HG03025 (cell line): ENCODE measurements around the gene DSP.
A peak's percentile ranks its signal among the peaks of the same experiment; 100 is the strongest.

Experiments used
- ATAC-seq: cut with Tn5 transposase; IDR thresholded peaks from one replicate; pipeline ENCODE4 v1.9.1; 2021; ENCODE audit warnings: mild to moderate bottlenecking, moderate library complexity; ENCODE audit not compliant: unreplicated experiment, low FRiP score

Gene DSP

DNA sequence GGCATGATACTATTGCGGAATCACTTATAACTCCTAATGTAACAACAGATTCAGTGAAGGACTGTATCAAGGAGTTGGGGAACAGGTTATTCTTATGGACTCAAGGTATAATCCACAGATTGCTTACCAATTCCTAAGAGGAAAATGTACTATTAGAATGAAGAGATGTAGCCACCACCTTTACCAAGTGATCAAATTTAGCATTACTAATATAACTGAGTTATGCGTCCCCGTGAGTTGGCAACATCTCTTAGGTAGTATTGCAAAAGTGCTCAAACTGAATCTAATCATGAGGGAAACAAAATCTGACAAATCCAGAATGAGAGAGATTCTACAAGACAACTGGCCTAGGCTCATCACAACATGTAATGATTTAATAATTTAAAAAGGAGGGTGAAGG is 47.8 kb downstream of the DSP start:
- ATAC-seq, result no peak

DNA sequence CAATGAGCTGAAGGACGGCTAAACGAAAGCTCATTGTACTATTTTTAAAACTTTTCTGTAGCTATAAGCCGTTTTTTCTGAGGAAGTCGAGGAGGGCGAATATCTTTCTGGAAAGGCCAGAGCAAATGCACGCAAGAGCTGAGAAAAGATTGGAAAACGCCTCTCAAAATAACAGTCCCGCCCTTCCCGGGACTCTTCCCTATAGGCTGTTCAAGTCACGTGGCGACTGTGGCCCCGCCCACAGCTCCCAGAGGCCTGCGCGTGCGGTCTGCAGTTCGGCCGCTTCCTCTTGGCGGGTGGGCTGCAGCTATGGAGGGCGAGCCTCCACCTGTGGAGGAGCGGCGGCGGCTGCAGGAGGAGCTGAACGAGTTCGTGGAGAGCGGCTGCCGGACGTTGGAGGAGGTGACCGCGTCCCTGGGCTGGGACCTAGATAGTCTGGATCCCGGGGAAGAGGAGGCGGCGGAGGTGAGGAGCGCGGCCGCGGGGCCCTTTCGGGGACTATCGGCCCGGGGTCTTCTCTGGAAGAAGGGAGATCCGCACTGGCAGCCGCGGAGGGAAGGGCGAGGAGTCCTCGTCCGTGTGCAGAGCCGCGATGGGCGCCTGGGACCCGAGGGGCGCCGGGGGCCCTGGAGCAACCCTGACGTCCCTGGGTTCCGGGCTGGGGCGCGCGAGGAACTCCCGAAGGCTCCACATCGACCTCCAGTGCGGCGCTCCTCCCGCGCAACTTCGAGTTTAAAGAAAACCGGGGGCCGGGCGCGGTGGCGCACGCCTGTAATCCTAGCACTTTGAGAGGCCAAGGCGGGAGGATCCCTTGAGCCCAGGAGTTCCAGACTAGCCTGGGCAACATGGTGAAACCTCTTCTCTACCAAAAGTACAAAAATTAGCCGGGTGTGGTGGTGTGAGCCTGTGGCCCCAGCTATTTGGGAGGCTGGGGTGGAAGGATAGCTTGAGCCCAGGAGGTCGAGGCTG is 48.8 kb downstream of the DSP start, which contains the start of gene SNRNP48:
SNRNP48 (plus strand) TSS at position 250 of the 969 bp plus-strand sequence; CDS start at position 310, 60 bp downstream.
- ATAC-seq, result peak; percentile 100

DNA sequence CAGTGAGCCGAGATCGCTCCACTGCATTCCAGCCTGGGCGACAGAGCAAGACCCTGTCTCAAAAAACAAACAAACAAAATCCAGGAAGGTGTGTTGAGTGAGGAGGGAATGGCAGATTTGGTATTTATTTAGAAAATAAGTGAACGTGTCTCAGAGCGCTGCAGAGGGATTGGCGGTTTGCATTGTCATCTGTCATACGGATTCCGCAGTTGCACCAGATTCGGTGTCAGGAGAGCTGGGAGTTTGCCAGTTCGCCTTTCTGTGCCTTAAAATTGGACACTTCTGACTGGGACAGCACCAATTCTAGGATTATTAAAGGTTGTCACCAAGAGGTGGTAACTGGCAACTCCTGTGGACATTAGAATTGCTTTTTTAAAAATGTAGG is 49.4 kb downstream of the DSP start:
- no peak for ATAC-seq

DNA sequence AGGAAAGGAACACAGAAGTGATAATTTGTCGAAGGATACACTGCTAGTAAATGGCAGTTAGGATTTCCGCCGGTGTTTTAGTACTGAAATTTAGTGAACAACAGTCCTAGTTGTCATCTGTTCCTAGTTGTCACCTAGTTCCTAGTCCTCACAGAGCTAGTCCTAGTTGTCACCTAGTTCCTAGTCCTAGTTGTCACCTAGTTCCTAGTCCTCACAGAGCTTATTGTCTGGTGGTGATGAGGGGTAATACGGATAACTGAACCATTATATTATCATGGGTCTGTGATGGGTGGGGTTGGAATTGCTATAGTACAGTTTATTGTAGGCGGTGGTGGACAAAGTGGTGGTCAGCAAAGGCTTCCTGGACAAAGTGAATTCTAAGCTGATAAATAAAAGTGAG is 50.3 kb downstream of the DSP start:
- no peak for ATAC-seq

DNA sequence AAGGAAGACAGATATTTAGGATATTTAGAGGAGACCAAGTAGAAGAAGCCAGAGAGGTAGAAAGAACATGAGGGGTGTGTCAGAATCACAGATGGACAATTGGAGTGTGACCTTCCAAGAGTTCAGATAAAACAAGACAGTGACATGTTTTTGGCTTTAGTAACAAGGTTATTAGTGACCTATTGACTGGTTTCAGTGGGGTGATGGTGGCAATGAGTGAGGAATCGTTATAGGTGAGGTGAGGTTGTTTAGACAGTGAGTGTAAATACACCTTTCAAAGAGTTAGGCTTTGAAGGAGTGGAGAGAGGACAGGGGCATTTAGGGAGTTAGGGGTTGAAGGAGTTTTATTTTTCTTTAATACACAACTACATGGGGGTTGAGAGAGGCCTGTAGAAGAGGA is 51.8 kb downstream of the DSP start:
- no peak for ATAC-seq

DNA sequence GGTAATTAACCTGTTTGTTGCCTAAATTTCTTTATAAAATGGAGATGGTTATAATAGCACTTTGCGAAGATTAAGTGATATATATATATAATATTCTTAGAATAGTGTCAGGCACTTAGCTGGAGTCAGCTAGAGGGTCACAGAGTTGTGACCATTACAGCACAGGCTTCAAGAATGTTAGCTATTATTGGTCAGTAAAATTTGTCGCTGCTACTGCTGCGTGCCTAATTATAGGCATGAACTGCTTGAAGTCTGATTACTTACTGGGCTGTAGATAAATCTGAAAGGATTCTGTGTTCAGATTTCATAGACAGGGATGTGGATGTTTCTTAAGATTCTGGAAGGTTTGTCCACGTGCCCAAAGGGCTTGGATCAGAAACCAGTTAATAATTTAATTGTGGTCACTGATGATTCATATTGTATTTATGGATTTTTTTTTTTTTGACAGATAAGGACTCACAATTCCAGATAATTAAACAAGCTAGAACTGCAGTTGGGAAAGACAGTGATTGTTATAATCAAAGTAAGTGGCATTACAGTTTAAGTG is 53.2 kb downstream of the DSP start:
- ATAC-seq, result no peak

DNA sequence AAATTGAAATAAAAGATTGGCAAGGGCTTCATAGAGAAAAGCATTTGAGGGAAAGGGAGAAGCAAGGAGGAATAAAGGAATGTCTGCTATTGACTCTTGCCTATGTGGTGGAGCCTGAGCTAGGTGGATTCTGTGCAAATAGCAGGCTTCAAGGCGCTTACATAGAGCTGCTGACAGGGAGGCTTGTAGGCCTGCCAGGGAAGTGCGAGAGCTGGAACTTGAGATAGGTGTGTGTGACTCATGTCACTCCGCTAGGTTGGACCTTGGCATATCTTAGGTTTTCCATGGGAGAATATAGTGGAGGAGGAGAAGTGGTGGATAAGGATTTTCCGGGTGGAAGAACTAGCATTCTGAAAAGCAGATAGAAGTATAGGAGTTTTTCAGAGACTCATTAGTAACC is 62.5 kb downstream of the DSP start:
- no peak for ATAC-seq

DNA sequence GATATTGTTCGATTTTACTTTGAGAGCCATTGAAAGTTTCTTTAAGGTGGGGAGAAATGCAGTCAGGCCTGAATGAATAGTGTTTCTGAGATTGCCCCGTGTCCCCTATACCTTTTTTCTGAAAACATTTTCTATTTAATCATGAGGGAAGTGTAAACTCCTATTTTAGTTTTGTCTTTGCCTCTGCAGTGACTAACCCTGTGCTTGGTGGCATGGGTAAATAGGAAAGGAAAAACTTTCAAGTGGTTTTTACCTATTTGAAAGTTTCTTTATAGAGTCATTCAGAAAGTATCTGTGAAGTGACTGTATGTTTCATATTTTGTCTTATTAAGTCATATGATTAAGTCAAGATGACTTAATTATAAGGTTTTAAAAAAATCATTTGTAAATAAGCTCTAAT is 63.0 kb downstream of the DSP start:
- no peak for ATAC-seq

DNA sequence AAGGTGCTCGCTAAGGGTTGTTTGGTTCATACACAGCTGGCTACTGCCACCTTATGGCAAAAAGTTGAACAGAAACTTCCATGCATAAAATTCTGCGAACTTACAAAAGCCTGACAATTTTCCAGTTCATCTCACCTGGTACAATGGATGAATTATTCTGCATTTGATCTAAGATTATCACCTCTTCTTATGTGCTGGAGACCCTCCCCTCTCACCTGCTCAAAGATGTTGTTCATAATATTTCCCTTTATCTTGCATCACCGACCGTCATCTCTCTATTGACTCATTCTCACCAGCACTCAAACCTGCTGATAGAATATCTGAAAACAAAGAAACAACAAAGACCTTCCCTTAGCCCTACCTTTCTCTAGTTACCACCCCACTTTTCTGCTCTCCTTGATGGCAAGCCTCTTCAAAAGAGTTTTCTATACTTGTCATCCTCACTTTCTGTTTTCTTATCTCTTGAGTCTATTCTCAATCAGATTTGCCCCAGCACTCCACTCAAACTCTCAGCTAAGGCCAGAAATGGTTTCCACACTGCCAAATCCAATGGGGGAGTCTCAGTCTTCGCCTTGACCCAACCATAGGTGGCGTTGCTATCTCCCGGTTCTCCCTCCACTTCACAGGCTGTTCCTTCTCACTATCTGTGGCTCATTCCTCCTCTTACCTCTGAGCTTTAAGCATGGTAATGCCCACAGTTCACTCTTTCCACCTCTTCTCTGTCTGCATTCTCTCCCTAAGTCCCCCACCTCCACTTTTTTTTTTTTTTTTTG is 74.3 kb downstream of the DSP start:
- no peak for ATAC-seq

DNA sequence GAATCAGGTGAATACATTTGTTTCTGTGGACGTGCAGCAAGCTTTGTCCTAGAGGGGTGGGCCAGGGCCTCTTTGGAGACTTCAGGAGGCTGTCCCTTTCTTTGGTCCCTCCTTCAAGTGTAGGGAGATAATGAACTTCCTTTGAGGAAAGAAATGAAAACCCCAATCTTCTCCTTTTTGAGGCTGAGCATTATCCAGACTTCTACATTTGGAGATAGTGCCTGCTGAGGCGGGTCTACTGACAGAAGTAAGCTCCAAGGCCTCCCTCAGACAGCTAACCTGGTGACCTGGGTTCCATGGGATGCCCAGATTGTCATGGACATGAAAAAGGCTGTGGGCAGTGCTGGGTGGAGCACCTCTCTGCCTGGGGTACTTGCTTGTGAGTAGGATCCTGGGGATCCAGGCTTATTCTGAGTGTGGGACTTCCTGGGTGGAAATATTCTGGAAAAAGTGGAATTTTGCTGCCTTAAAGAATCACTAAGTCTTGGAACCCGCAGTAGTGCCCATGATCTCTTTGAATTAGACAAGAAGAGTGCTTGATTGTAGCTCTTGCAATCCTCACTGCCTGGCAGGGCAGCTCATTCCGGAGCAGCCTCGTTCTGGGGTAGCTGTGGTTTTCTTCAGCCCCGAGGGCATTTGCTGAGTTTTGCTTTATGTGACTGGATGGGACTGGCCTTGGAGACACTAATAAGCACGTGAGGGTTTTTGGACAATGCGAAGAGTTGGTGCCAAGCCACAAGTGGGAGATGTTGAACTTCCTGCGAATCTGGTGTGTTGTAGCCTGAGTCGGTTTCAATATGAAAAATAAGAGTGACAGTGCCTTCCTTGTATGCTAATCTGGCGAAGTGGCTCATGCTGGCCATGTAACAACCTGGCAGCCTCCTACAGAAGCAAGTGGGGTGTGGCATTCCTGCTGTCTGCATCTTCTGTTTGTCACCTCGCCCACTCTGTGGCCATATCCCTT is 76.6 kb downstream of the DSP start:
- no peak for ATAC-seq

DNA sequence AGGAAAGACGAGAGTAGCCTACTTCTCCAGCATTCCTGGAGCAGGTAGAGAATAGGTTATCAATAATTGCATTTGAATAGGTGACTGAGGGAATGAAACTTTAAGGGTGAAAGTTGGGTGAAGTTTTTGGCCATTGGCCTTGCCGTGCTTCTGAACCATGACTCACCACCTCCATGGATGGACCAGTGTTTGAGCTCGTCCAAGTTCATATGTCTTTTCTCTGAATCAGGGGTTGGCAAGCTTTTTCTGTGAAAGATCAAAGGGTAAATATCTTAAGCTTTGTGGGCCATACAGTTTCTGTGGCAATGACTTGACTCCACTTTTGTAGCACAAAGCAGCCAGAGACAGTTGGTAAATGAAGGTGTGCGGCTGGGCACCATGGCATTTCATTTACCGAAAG is 80.3 kb downstream of the DSP start:
- ATAC-seq, result no peak

DNA sequence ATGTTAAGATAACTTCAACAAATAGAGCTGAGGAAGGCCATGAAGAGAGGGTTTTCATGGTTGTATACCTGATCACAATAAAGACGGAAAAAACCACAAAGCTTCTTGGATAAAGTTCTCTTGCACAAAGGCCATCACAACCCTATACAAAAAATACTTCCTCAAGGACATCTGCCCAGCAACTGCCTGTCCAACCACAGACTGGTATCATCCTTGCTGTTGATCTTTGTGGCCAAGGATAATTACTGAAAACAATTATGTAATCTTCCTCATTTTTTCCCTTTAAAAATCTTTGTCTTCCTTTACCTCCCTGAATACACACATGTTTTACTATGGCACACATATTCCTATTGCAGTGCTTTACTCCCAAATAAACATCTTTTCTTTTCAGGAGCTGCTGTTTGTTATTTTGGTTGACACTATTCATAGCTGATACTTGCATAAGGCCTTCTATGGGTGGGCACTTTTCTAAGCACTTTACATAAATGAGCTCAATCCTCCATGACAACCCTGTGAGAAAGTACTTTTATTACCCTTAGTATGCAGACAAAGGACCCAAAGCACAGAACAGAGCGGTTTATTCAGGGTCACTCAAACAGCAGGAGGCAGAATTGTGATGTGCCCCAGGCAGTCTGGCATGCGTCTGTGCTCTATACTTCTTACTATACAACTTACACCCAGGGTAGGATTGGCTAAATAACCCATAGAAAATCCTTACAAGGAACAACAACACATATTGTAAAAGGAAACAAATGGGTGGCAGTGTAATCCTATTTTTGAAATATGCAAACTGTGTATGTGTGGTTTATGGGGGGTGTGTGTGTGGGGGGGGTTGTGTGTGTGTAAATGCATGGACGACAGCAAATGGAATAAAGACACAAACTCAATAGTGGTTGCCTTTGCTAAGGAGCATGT is 83.6 kb downstream of the DSP start:
- ATAC-seq, result no peak

DNA sequence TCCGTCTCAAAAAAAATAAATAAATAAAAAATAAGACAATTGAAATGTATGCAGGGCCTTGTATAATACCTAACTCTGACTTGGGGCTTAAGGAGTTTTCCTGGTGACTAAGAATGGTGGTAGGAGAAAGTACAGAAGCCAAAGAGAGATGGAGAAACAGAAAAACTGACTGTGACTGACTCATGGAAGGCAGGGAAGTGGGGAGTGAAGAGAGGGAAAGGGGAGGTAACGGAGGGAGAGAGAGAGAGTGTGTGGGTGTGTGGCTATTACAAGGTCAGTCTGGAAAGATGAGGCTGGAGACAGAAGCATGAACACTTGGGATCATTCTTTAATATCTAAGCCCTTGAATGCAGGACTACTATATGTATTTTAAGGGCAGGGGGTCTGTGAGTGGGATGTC is 87.0 kb downstream of the DSP start:
- no peak for ATAC-seq

DNA sequence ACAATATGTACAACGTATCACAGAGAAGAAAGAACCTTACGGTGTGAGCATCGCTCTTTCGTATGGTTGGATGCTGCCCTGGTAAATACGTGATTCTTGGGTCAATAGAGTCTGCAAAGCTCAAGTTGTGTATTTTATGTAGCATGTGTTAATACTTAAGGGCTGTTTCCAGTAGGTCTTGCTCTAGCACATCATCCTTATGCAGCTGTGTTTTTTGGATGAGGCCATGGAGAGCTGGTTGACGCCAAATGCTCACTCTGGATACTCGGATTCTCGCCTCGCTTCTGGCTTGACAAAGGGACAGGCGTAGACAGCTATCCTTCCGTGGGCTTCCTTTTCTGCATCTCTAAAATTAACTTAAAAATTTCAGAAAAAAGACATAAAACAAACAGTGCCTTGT is 87.4 kb downstream of the DSP start:
- no peak for ATAC-seq

DNA sequence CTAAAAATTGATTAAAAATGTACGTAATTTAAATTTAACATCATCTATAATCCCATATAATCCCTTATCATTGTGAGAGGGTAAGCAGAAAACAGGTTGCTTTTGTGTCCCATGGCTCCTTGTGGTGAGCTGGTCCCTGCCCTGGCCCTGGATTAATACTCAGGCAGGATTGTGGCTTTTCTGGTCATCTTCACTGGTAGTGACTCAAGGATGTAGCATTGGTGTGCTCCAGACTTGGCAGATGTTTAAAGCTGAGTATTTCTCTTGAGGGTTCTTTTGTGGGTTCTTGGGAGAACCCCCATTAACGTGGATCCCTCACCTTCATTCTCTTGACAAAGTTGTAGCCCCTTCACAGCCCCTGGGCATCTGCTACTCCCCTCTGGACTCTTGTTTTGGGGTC is 87.8 kb downstream of the DSP start:
- no peak for ATAC-seq

DNA sequence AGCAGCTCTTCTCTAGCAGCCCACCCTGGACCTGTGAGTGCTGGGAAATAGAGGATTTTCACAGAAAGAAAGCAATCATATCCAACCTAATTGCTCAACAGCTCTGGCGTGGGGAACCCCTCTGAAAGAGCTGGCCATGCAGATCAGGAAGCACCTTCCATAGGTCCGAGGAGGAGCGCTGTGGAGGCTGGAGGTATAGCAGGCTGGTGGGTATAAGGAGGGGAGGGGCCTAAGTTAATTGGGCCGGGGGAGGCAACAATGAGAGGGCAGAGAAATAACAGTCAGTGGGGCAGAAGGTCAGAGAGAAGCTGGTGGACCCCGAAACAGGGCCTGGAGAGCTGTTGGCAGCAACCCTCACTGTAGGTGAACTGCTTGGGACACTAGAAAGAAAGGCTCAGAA is 89.3 kb downstream of the DSP start:
- no peak for ATAC-seq

DNA sequence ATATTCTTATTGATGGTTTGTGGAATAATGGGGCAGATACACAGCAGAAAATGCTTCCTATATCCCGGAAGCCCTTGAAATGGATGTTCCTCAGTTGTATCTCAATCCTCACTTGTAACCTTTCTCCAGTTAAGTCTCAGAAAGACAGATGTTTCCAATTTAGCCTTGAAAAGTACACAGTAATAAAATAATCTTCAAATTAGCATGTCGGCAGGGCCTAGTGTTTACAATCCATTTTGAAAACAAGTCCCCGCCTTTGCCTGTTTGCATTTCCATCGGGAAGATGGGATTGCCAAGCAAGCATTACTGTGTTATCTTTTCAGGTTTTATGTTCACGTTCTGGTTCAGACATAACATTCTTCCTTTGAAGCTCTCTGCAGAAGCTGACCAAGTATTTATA is 90.0 kb downstream of the DSP start:
- no peak for ATAC-seq

DNA sequence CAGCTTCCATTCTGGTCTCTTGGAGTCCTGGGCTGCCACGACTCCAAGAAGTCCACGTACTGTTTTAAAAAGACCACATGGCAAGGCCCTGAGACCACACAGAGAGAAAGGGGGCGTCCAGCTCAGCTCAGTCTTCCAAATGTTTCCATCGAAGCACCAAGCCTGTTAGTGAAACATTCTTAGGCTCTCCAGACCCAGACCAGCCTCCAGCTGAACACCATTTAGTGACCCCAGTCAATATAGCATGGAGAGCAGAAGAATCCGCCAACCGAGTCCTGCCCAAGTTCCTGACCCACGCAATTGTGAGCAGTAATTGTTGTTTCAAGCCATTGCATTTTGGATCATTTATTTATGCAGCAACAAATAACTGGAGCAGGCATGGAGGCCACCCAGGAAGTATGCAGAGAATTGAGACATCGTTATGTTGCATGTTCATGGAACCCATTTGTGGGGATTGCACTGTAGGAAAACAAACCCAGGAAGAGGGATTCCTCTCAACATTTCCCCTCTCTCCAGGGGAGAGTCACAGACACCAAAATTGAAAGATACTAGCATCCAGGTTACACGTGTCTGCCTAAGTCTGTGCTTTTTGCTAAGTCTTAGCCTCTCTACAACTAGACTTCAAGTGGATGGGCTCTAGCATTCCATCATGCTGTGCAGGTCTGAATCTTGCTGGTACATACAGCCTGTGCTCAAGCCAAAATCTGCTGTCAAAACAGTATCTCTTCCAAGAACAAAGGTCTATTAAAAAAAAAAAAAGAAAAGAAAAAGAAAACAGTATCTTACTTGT is 91.2 kb downstream of the DSP start:
- no peak for ATAC-seq
